HEK293 (cell line): ENCODE results near the gene FERMT2.

Experiments used
- CTCF ChIA-PET: fragments of 350-600 bp; formaldehyde crosslinking; extraction: SDS; loops from one replicate; lab custom pipeline; 2021; ENCODE audit warnings: antibody characterized with exemption; lab: Yijun Ruan, JAX
- POLR2A ChIA-PET: fragments of 300-600 bp; formaldehyde crosslinking; extraction: SDS; loops from one replicate; lab custom pipeline; 2020; ENCODE audit warnings: antibody characterized with exemption, inconsistent platforms; lab: Yijun Ruan, JAX
- H3K27ac ChIP-seq: fragments of 200-500 bp; sonication (Bioruptor generic); 2 replicates; pipeline ENCODE4 v1.5.1; 2014; ENCODE audit warnings: low read depth, low read length, control low read depth, inconsistent platforms; ENCODE audit errors: extremely low read depth
- H3K36me3 ChIP-seq, 2 experiments: fragments of 200-500 bp in 1 of 2; sonication (Bioruptor generic) in 1 of 2; 1 replicate in 1 of 2; 2 replicates in 1 of 2; pipeline ENCODE4 v1.5.1; 2014 to 2017; ENCODE audit warnings: inconsistent platforms in 2 of 2, low read length in 2 of 2; ENCODE audit not compliant: control insufficient read depth in 2 of 2, insufficient read depth in 1 of 2
- H3K4me1 ChIP-seq: fragments of 200-500 bp; sonication (Bioruptor generic); 2 replicates; pipeline ENCODE4 v1.5.1; 2014; ENCODE audit warnings: mild to moderate bottlenecking, low read length, inconsistent platforms; ENCODE audit not compliant: control insufficient read depth, insufficient read depth
- H3K4me3 ChIP-seq: 2 replicates; pipeline ENCODE4 v1.5.1; 2011; ENCODE audit warnings: low read depth, mild to moderate bottlenecking, control low read depth, low read length, moderate library complexity
- H3K9me3 ChIP-seq: fragments of 200-500 bp; sonication (Bioruptor generic); 2 replicates; pipeline ENCODE4 v1.5.1; 2014; ENCODE audit warnings: low read depth, low read length, inconsistent platforms; ENCODE audit not compliant: control insufficient read depth, insufficient read depth
- AEBP2 ChIP-seq: fragments of 450-650 bp; formaldehyde crosslinking; IDR thresholded peaks from 2 replicates; pipeline ENCODE4 v1.5.1; 2016; ENCODE audit warnings: missing biosample characterization, missing genetic modification characterization, borderline replicate concordance
- CTCF ChIP-seq: fragments of 450-650 bp; formaldehyde crosslinking; IDR thresholded peaks from 2 replicates; pipeline ENCODE4 v1.5.1; 2016; ENCODE audit warnings: missing biosample characterization, missing genetic modification characterization
- MZF1 ChIP-seq: fragments of 450-650 bp; formaldehyde crosslinking; IDR thresholded peaks from 2 replicates; pipeline ENCODE4 v1.5.1; 2017; ENCODE audit warnings: missing biosample characterization, missing genetic modification characterization, borderline replicate concordance
- SETDB1 ChIP-seq: IDR thresholded peaks from one replicate; pipeline ENCODE4 v1.6.1; 2017; ENCODE audit warnings: mild to moderate bottlenecking, low read length, moderate library complexity, mixed read lengths; ENCODE audit not compliant: insufficient read length
- SP2 ChIP-seq: fragments of 450-650 bp; formaldehyde crosslinking; IDR thresholded peaks from 2 replicates; pipeline ENCODE4 v1.5.1; 2016; ENCODE audit warnings: missing biosample characterization, missing genetic modification characterization
- ZNF280C ChIP-seq: fragments of 450-650 bp; formaldehyde crosslinking; IDR thresholded peaks from 2 replicates; pipeline ENCODE4 v1.5.1; 2016; ENCODE audit warnings: missing biosample characterization, missing genetic modification characterization
- ZNF555 ChIP-seq: fragments of 450-650 bp; formaldehyde crosslinking; conservative IDR thresholded peaks from 2 replicates; pipeline ENCODE4 v1.5.1; 2017; ENCODE audit warnings: missing biosample characterization, mild to moderate bottlenecking, missing genetic modification characterization, inconsistent platforms
- ZNF610 ChIP-seq: fragments of 450-650 bp; formaldehyde crosslinking; IDR thresholded peaks from 2 replicates; pipeline ENCODE4 v1.5.1; 2016; ENCODE audit warnings: missing biosample characterization, missing genetic modification characterization, borderline replicate concordance
- ZNF654 ChIP-seq: fragments of 450-650 bp; formaldehyde crosslinking; IDR thresholded peaks from 2 replicates; pipeline ENCODE4 v1.5.1; 2016; ENCODE audit warnings: low read depth, missing biosample characterization, missing genetic modification characterization
- ZNF677 ChIP-seq: fragments of 450-650 bp; IDR thresholded peaks from 2 replicates; pipeline ENCODE4 v1.5.0; 2018; ENCODE audit warnings: missing biosample characterization, mild to moderate bottlenecking, missing genetic modification characterization, moderate library complexity
- ZNF785 ChIP-seq: fragments of 450-650 bp; formaldehyde crosslinking; IDR thresholded peaks from 2 replicates; pipeline ENCODE4 v1.5.1; 2016; ENCODE audit warnings: missing biosample characterization, missing genetic modification characterization
- ZNF792 ChIP-seq: fragments of 450-650 bp; formaldehyde crosslinking; IDR thresholded peaks from 2 replicates; pipeline ENCODE4 v1.5.1; 2016; ENCODE audit warnings: missing biosample characterization, missing genetic modification characterization
- ZNF830 ChIP-seq: fragments of 450-650 bp; IDR thresholded peaks from 2 replicates; pipeline ENCODE4 v1.5.0; 2018; ENCODE audit warnings: missing biosample characterization, missing genetic modification characterization, low read depth, mild to moderate bottlenecking, moderate library complexity
- TF ChIP-seq, protein P1 (sequence below): fragments of 450-650 bp; formaldehyde crosslinking; IDR thresholded peaks from 2 replicates; pipeline ENCODE4; 2016; ENCODE audit warnings: missing biosample characterization, missing genetic modification characterization
- TF ChIP-seq, protein P2 (sequence below): fragments of 450-650 bp; formaldehyde crosslinking; IDR thresholded peaks from 2 replicates; pipeline ENCODE4 v1.5.1; 2016; ENCODE audit warnings: missing biosample characterization, missing genetic modification characterization
- TF ChIP-seq, protein P3 (sequence below): fragments of 450-650 bp; formaldehyde crosslinking; IDR thresholded peaks from 2 replicates; pipeline ENCODE4 v1.5.1; 2017; ENCODE audit warnings: missing biosample characterization, missing genetic modification characterization

FERMT2 gene

GRCh38 chr14:52923902-52924575, 26.8 kb downstream of the FERMT2 start (continued):
- TF ChIP-seq AEBP2 (tag by site-specific recombination) (no peak), ZNF785 (no peak), ZNF280C (tag by site-specific recombination) (no peak), CTCF (peak; percentile 37; the same call in 1 of the 2 replicates), ZNF555 (no peak), ZNF830 (tag by site-specific recombination) (no peak), ZNF792 (tag by site-specific recombination) (no peak), SETDB1 (no peak), ZNF654 (tag by site-specific recombination) (peak; percentile 29; the same call in 1 of the 2 replicates), SP2 (tag by site-specific recombination) (no peak), ZNF610 (tag by site-specific recombination) (no peak)
- TF ChIP-seq, protein P1, sequence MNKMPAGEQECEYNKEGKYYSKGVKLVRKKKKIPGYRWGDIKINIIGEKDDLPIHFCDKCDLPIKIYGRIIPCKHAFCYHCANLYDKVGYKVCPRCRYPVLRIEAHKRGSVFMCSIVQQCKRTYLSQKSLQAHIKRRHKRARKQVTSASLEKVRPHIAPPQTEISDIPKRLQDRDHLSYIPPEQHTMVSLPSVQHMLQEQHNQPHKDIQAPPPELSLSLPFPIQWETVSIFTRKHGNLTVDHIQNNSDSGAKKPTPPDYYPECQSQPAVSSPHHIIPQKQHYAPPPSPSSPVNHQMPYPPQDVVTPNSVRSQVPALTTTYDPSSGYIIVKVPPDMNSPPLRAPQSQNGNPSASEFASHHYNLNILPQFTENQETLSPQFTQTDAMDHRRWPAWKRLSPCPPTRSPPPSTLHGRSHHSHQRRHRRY, result no peak
- TF ChIP-seq, protein P2, sequence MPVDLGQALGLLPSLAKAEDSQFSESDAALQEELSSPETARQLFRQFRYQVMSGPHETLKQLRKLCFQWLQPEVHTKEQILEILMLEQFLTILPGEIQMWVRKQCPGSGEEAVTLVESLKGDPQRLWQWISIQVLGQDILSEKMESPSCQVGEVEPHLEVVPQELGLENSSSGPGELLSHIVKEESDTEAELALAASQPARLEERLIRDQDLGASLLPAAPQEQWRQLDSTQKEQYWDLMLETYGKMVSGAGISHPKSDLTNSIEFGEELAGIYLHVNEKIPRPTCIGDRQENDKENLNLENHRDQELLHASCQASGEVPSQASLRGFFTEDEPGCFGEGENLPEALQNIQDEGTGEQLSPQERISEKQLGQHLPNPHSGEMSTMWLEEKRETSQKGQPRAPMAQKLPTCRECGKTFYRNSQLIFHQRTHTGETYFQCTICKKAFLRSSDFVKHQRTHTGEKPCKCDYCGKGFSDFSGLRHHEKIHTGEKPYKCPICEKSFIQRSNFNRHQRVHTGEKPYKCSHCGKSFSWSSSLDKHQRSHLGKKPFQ (tag by site-specific recombination), result no peak
- TF ChIP-seq, protein P3, sequence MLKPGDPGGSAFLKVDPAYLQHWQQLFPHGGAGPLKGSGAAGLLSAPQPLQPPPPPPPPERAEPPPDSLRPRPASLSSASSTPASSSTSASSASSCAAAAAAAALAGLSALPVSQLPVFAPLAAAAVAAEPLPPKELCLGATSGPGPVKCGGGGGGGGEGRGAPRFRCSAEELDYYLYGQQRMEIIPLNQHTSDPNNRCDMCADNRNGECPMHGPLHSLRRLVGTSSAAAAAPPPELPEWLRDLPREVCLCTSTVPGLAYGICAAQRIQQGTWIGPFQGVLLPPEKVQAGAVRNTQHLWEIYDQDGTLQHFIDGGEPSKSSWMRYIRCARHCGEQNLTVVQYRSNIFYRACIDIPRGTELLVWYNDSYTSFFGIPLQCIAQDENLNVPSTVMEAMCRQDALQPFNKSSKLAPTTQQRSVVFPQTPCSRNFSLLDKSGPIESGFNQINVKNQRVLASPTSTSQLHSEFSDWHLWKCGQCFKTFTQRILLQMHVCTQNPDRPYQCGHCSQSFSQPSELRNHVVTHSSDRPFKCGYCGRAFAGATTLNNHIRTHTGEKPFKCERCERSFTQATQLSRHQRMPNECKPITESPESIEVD (tag by site-specific recombination), result no peak
- TF ChIP-seq, all 188 proteins: peak for 5

GRCh38 chr14:52922656-52923055, 28.2 kb downstream of the FERMT2 start:
- H3K4me1 ChIP-seq, result peaks cover 56% of the 10 kb centered on the region
- H3K36me3 ChIP-seq, result peaks cover 0 to 2% of the 10 kb centered on the region in 2 experiments; a peak in 2 of 3 replicates
- no peak overlapping the region for H3K27ac ChIP-seq
- H3K4me3 ChIP-seq, result no peak overlapping the region
- TF ChIP-seq ZNF677 (0 out of 2 replicates have a peak, but pooled peaks have one; percentile 25), MZF1 (no peak)
- TF ChIP-seq, protein P3 (tag by site-specific recombination), result 0 out of 2 replicates have a peak, but pooled peaks have one; percentile 15
- ChIA-PET POLR2A (no interaction called here), CTCF (interaction anchor here (3.9 kb wide), 1 partner anchor 38 kb away, joined by 25 read pairs; no protein-coding TSS in a partner anchor)
- H3K9me3 ChIP-seq, result no peaks in the 10 kb centered on the region
